ENCODE data around the gene OVCA2. TPM values are rescaled to one million over a fixed set of nuclear protein-coding genes. Genes with fewer than 3 reads are reported as not detected.

Gene OVCA2
- total and polyA plus RNA-seq, 2 experiments from 2014 or later = 49.2 to 72.5 TPM

DNA sequence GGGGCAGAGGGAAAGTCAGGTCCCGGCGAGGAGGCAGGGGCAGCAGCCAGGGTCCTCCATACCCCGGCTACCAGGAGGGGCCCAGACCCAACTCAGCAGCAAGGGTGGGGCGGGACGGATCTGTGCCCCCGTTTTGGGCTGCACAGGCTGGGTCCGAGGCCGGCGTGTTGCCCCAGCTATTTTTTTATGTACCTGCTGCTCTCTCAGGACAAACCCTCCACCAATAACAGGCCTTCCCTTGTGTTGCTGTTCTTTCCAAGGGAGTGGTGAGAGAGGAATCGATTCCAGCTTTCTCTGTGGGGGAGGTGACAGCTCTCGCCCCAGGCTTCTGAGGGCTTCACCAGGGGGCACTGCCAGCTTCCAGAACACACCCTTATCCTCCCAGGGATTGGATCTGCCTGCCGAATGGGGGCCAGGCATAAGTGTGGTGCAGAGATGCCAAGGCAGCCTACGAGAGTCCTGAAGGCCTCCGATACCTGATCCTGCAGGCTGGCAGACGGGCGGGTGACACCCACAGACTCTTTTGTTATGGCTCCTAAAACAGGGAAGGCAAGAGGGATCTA is 39.0 kb upstream of the OVCA2 start:
- Histone ChIP-seq H3K4me2 (no peak overlapping the region), H3K36me3 (replicated peaks; ENCODE audit: insufficient read depth, low read depth) (no peaks in the 10 kb centered on the region), H3K27ac (no peak overlapping the region)

DNA sequence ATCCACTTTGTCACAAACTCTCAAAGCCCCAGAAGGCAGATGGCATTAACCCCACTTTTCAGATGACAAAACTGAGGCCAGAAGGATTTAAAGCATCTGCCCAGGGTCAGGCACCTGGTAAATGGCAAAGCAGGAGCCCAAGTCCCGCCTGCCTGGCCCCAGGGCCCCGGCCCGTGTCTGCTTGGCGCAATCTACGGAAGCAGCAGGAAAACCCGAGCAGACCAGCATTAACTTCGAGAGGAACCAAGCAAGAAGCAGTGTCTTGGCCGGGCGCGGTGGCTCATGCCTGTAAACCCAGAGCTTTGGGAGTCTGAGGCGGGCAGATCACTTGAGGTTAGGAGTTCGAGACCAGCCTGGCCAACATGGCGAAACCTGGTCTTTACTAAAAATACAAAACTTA is 38.3 kb upstream of the OVCA2 start:
- DNase-seq (ENCODE audit: low spot score) = no peak
- Histone ChIP-seq H3K79me2 (no peaks in the 10 kb centered on the region), H2AFZ (no peak overlapping the region), H4K20me1 (ENCODE audit: insufficient read depth, poor library complexity, severe bottlenecking) (no peaks in the 10 kb centered on the region), H3K4me2 (no peak overlapping the region), H3K9me3 (ENCODE audit: low read depth) (no peaks in the 10 kb centered on the region), H3K27ac (no peak overlapping the region), H3K36me3 (replicated peaks; ENCODE audit: insufficient read depth, low read depth) (no peaks in the 10 kb centered on the region), H3K9me2 (replicated peaks; ENCODE audit: insufficient read depth) (no peaks in the 10 kb centered on the region), H3K27me3 (no peaks in the 10 kb centered on the region), H3K4me3 (no peak overlapping the region), H3K4me1 (ENCODE audit: insufficient read depth) (peaks cover 16% of the 10 kb centered on the region)
- 98% methylated on average over 13 of the region's 13 CpGs for WGBS (ENCODE audit: low lambda C conversion rate, missing lambda C conversion rate)
- TF ChIP-seq EZH2phosphoT487 (IDR thresholded peaks at IDR 0.05; ENCODE audit: low read depth, severe bottlenecking, unreplicated experiment) = no peak
- TF ChIP-seq CTCF (IDR thresholded peaks at IDR 0.05; ENCODE audit: poor library complexity) = no peak
- TF ChIP-seq EZH2 (IDR thresholded peaks at IDR 0.05; ENCODE audit: borderline replicate concordance) = no peak

More for the DNA sequence above, 39.0 kb upstream of the OVCA2 start:
- Histone ChIP-seq H2AFZ (no peak overlapping the region), H3K27me3 (no peaks in the 10 kb centered on the region), H3K4me3 (no peak overlapping the region), H3K4me1 (ENCODE audit: insufficient read depth) (peaks cover 21% of the 10 kb centered on the region), H3K9me2 (replicated peaks; ENCODE audit: insufficient read depth) (no peaks in the 10 kb centered on the region), H4K20me1 (ENCODE audit: insufficient read depth, poor library complexity, severe bottlenecking) (no peaks in the 10 kb centered on the region), H3K9me3 (ENCODE audit: low read depth) (no peaks in the 10 kb centered on the region), H3K79me2 (no peaks in the 10 kb centered on the region)
- TF ChIP-seq EZH2phosphoT487 (IDR thresholded peaks at IDR 0.05; ENCODE audit: low read depth, severe bottlenecking, unreplicated experiment) (no peak), EZH2 (IDR thresholded peaks at IDR 0.05; ENCODE audit: borderline replicate concordance) (no peak), CTCF (IDR thresholded peaks at IDR 0.05; ENCODE audit: poor library complexity) (no peak)
- WGBS (ENCODE audit: low lambda C conversion rate, missing lambda C conversion rate) = 73% methylated on average over 16 of the region's 16 CpGs
- DNase-seq (ENCODE audit: low spot score) = no peak

DNA sequence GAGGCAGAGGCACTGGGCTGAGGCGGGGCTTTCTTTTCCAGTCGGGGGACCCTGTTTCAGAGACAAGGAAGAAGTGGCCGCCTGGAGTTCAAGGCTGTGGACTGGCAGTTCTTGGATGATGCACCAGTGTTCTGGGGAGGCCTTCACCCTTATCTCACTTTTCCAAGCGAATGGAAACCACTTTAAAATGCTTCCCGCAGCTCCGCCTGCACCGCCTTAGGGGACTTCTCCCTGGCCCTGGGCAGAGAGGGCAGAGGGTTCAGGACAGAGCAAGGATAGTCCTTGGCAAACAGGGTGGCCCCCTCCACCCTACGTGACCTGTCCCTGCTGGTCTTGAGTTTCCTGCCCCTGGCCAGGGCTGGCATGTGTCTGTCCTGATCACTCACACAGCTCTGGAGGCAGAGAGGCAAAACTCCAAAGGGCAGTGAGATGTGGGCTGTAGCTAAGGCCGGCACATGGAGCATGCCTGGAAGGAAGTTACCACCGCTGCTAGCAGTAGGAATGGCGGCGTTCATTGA is 37.3 kb upstream of the OVCA2 start:
- H4K20me1 ChIP-seq (ENCODE audit: insufficient read depth, poor library complexity, severe bottlenecking) = no peaks in the 10 kb centered on the region
- H2AFZ ChIP-seq = no peak overlapping the region
- no peaks in the 10 kb centered on the region for H3K79me2 ChIP-seq
- H3K4me1 ChIP-seq (ENCODE audit: insufficient read depth) = peaks cover 8% of the 10 kb centered on the region
- no peak for DNase-seq (ENCODE audit: low spot score)
- no peak overlapping the region for H3K4me2 ChIP-seq
- H3K27me3 ChIP-seq = no peaks in the 10 kb centered on the region
- H3K36me3 ChIP-seq (replicated peaks; ENCODE audit: insufficient read depth, low read depth) = no peaks in the 10 kb centered on the region
- 75% methylated on average over 12 of the region's 12 CpGs for WGBS (ENCODE audit: low lambda C conversion rate, missing lambda C conversion rate)
- no peak overlapping the region for H3K27ac ChIP-seq
- no peaks in the 10 kb centered on the region for H3K9me3 ChIP-seq (ENCODE audit: low read depth)
- H3K4me3 ChIP-seq = no peak overlapping the region
- no peak for TF ChIP-seq EZH2 (IDR thresholded peaks at IDR 0.05; ENCODE audit: borderline replicate concordance)
- no peak for TF ChIP-seq CTCF (IDR thresholded peaks at IDR 0.05; ENCODE audit: poor library complexity)
- no peak for TF ChIP-seq EZH2phosphoT487 (IDR thresholded peaks at IDR 0.05; ENCODE audit: low read depth, severe bottlenecking, unreplicated experiment)
- H3K9me2 ChIP-seq (replicated peaks; ENCODE audit: insufficient read depth) = no peaks in the 10 kb centered on the region

All from hepatocyte (in vitro differentiated cells).